Mesenchymal stem cell (in vitro differentiated cells and primary cell): ENCODE measurements around the gene CCN6. TPM values are rescaled to one million over a fixed set of nuclear protein-coding genes. Genes with fewer than 3 reads are reported as not detected.
A peak's percentile ranks its signal among the peaks of the same experiment; 100 is the strongest.

Experiments used
- DNase-seq: peaks from one replicate; pipeline ENCODE4 v3.0.0-alpha.2; 2013
- H2AFZ ChIP-seq: one replicate; pipeline ENCODE4 v1.6.1; 2013; ENCODE audit warnings: low read depth, mild to moderate bottlenecking, control low read depth, inconsistent platforms, low read length, moderate library complexity
- H2AK5ac ChIP-seq: 2 replicates; pipeline ENCODE4 v1.6.1; 2013; ENCODE audit warnings: low read length, moderate library complexity, mild to moderate bottlenecking, inconsistent platforms; ENCODE audit not compliant: severe bottlenecking
- H2BK120ac ChIP-seq: one replicate; pipeline ENCODE4 v1.6.1; 2013; ENCODE audit warnings: low read depth, mild to moderate bottlenecking, inconsistent platforms, low read length, moderate library complexity
- H2BK12ac ChIP-seq, 2 experiments: one replicate each; pipeline ENCODE4 v1.6.1; 2013; ENCODE audit warnings: inconsistent platforms in 2 of 2, low read length in 2 of 2, mild to moderate bottlenecking in 2 of 2, moderate library complexity in 2 of 2, control low read depth in 1 of 2
- H2BK15ac ChIP-seq: one replicate; pipeline ENCODE4 v1.6.1; 2013; ENCODE audit warnings: mild to moderate bottlenecking, low read depth, inconsistent platforms; ENCODE audit not compliant: poor library complexity, severe bottlenecking
- H2BK5ac ChIP-seq: 2 replicates; pipeline ENCODE4 v1.6.1; 2013; ENCODE audit warnings: low read depth, mild to moderate bottlenecking, low read length, control low read depth, inconsistent platforms; ENCODE audit not compliant: poor library complexity, severe bottlenecking
- H3K14ac ChIP-seq, 2 experiments: one replicate each; pipeline ENCODE4 v1.6.1; 2013; ENCODE audit warnings: inconsistent platforms in 2 of 2, low read length in 2 of 2, control low read depth in 1 of 2, mild to moderate bottlenecking in 1 of 2, moderate library complexity in 1 of 2
- H3K18ac ChIP-seq, 2 experiments: one replicate each; pipeline ENCODE4 v1.6.1; 2013; ENCODE audit warnings: inconsistent platforms in 2 of 2, low read length in 2 of 2, control low read depth in 1 of 2, low read depth in 1 of 2, mild to moderate bottlenecking in 1 of 2
- H3K23ac ChIP-seq, 2 experiments: one replicate each; pipeline ENCODE4 v1.6.1; 2013; ENCODE audit warnings: inconsistent platforms in 2 of 2, low read length in 2 of 2, mild to moderate bottlenecking in 2 of 2, moderate library complexity in 2 of 2, control low read depth in 1 of 2
- H3K27ac ChIP-seq: 2 replicates; pipeline ENCODE4 v1.5.1; 2013; ENCODE audit warnings: mild to moderate bottlenecking, moderate library complexity, low read length, control low read depth, inconsistent platforms; ENCODE audit not compliant: poor library complexity, severe bottlenecking
- H3K27me3 ChIP-seq, 2 experiments: 2 replicates each; pipeline versions ENCODE4 v1.6.1 to v1.7.0; 2013; ENCODE audit warnings: low read length in 2 of 2, mild to moderate bottlenecking in 2 of 2, moderate library complexity in 2 of 2, control low read depth in 1 of 2, inconsistent platforms in 1 of 2; ENCODE audit not compliant: control insufficient read depth in 1 of 2, insufficient read depth in 1 of 2
- H3K36me3 ChIP-seq, 2 experiments: 2 replicates each; pipeline versions ENCODE4 v1.6.1 to v1.7.0; 2013; ENCODE audit warnings: low read length in 2 of 2, control low read depth in 1 of 2, inconsistent platforms in 1 of 2, low read depth in 1 of 2, mild to moderate bottlenecking in 1 of 2; ENCODE audit not compliant: insufficient read depth in 2 of 2, control insufficient read depth in 1 of 2
- H3K4ac ChIP-seq, 2 experiments: one replicate each; pipeline ENCODE4 v1.6.1; 2013; ENCODE audit warnings: inconsistent platforms in 2 of 2, low read length in 2 of 2, mild to moderate bottlenecking in 2 of 2, moderate library complexity in 2 of 2, control low read depth in 1 of 2, low read depth in 1 of 2
- H3K4me1 ChIP-seq: 2 replicates; pipeline ENCODE4 v1.6.1; 2013; ENCODE audit warnings: low read depth, low read length, control low read depth; ENCODE audit not compliant: control insufficient read depth, insufficient read depth
- H3K4me2 ChIP-seq: 2 replicates; pipeline ENCODE4 v1.6.1; 2013; ENCODE audit warnings: low read length, mild to moderate bottlenecking, inconsistent platforms; ENCODE audit not compliant: poor library complexity, severe bottlenecking
- H3K4me3 ChIP-seq, 2 experiments: 2 replicates each; pipeline versions ENCODE4 v1.5.1 to v1.7.0; 2013; ENCODE audit warnings: low read length in 2 of 2, mild to moderate bottlenecking in 2 of 2, control low read depth in 1 of 2, low read depth in 1 of 2; ENCODE audit not compliant: insufficient read depth in 1 of 2
- H3K79me1 ChIP-seq: replicated peaks from 2 replicates; pipeline ENCODE4 v1.6.1; 2013; ENCODE audit warnings: mild to moderate bottlenecking, control low read depth, low read length, inconsistent platforms; ENCODE audit not compliant: poor library complexity, severe bottlenecking
- H3K9ac ChIP-seq: 2 replicates; pipeline ENCODE4 v1.7.0; 2013; ENCODE audit warnings: mild to moderate bottlenecking, low read length, moderate library complexity
- H3K9me3 ChIP-seq: 2 replicates; pipeline ENCODE4 v1.7.0; 2013; ENCODE audit warnings: mild to moderate bottlenecking, low read length; ENCODE audit not compliant: control insufficient read depth
- H4K8ac ChIP-seq: one replicate; pipeline ENCODE4 v1.6.1; 2013; ENCODE audit warnings: inconsistent platforms, mild to moderate bottlenecking, low read length, moderate library complexity
- H4K91ac ChIP-seq: one replicate; pipeline ENCODE4 v1.6.1; 2013; ENCODE audit warnings: mild to moderate bottlenecking, low read length, inconsistent platforms
- WGBS: methylation state at CpG from one replicate; pipeline ENCODE4 v1.1.7; 2013; ENCODE audit warnings: mixed read lengths; 5-methylcytosine and 5-hydroxymethylcytosine counted together
- polyA plus RNA-seq, 2 experiments: library from polyadenylated mRNA; stranded (reverse); fragments of 200-250 nt; gene quantifications; one replicate each; pipeline ENCODE4 v1.2.3, GENCODE V29; 2013

CCN6 gene
- not detected for polyA plus RNA-seq (2013, experiment 1 of 2)
- polyA plus RNA-seq (2013, experiment 2 of 2): 0.05 TPM

- Histone ChIP-seq H2AFZ (no peak within 1 kb of the TSS), H3K4ac (no peak within 1 kb of the TSS), H3K4me2 (no peak within 1 kb of the TSS), H4K91ac (no peak within 1 kb of the TSS), H2BK5ac (no peak within 1 kb of the TSS), H2BK120ac (no peak within 1 kb of the TSS), H3K18ac (no peak within 1 kb of the TSS), H2AK5ac (no peak within 1 kb of the TSS), H3K9ac (no peak within 1 kb of the TSS), H3K14ac (no peak within 1 kb of the TSS), H3K36me3 (no peaks in the 10 kb centered on the region), H4K8ac (peak within 1 kb of the TSS; percentile 41), H3K79me1 (no peaks in the 10 kb centered on the region), H3K4me1 (peaks cover 2% of the 10 kb centered on the region), H3K27me3 (peaks cover 0 to 7% of the 10 kb centered on the region in 2 experiments), H3K9me3 (no peaks in the 10 kb centered on the region), H2BK15ac (no peak within 1 kb of the TSS), H3K27ac (no peak within 1 kb of the TSS), H3K23ac (no peak within 1 kb of the TSS), H2BK12ac (peak within 1 kb of the TSS in 1 of 2 experiments; percentile 18), H3K4me3 (no peak within 1 kb of the TSS)
- DNase-seq: no peak
- 92% methylated on average over 12 of the region's 12 CpGs for WGBS
These were observed at the start of gene CCN6 for GRCh38 chr6:112054001-112054400. Gene CCN6, plus strand, starts transcription at chr6:112054104. Its CDS starts 254 bp downstream, at chr6:112054358.

- Histone ChIP-seq H2BK15ac (no peak overlapping the region), H4K91ac (no peak overlapping the region), H3K9ac (peak overlapping the region; percentile 38), H2AFZ (no peak overlapping the region), H3K27me3 (peaks cover 0 to 4% of the 10 kb centered on the region in 2 experiments), H3K9me3 (no peaks in the 10 kb centered on the region), H3K27ac (no peak overlapping the region), H3K4me2 (no peak overlapping the region), H3K23ac (no peak overlapping the region), H4K8ac (no peak overlapping the region), H2BK120ac (no peak overlapping the region), H3K14ac (no peak overlapping the region), H3K36me3 (no peaks in the 10 kb centered on the region), H3K4ac (no peak overlapping the region), H3K4me3 (no peak overlapping the region), H2BK12ac (no peak overlapping the region), H3K79me1 (no peaks in the 10 kb centered on the region), H3K4me1 (peaks cover 1% of the 10 kb centered on the region), H2BK5ac (no peak overlapping the region), H2AK5ac (no peak overlapping the region), H3K18ac (no peak overlapping the region)
- WGBS: 91% methylated on average over 2 of the region's 5 CpGs
- no peak for DNase-seq
These were observed 49.5 kb upstream of the CCN6 start for GRCh38 chr6:112004201-112005012.

- no peak overlapping the region for H3K18ac ChIP-seq
- H3K79me1 ChIP-seq: no peaks in the 10 kb centered on the region
- 78% methylated on average over 1 of the region's 1 CpG for WGBS
- no peak overlapping the region for H3K14ac ChIP-seq
- H2BK12ac ChIP-seq: no peak overlapping the region
- H4K8ac ChIP-seq: no peak overlapping the region
- H3K4me2 ChIP-seq: no peak overlapping the region
- H3K4ac ChIP-seq: no peak overlapping the region
- H2AK5ac ChIP-seq: no peak overlapping the region
- H2BK15ac ChIP-seq: no peak overlapping the region
- no peak overlapping the region for H3K9ac ChIP-seq
- H2BK120ac ChIP-seq: no peak overlapping the region
- H3K27me3 ChIP-seq: peaks cover 0 to 4% of the 10 kb centered on the region in 2 experiments
- H2BK5ac ChIP-seq: no peak overlapping the region
- H4K91ac ChIP-seq: no peak overlapping the region
- H3K23ac ChIP-seq: no peak overlapping the region
- H2AFZ ChIP-seq: no peak overlapping the region
- no peaks in the 10 kb centered on the region for H3K9me3 ChIP-seq
- no peak overlapping the region for H3K4me3 ChIP-seq
- no peaks in the 10 kb centered on the region for H3K36me3 ChIP-seq
- H3K27ac ChIP-seq: no peak overlapping the region
- H3K4me1 ChIP-seq: peaks cover 1% of the 10 kb centered on the region
- no peak for DNase-seq
These were observed 48.9 kb upstream of the CCN6 start for GRCh38 chr6:112005013-112005371.

- peak overlapping the region in 1 of 2 experiments; percentile 41 for H3K14ac ChIP-seq
- peak overlapping the region; percentile 58 for H3K9ac ChIP-seq
- H2BK120ac ChIP-seq: no peak overlapping the region
- peaks cover 1% of the 10 kb centered on the region for H3K4me1 ChIP-seq
- no peaks in the 10 kb centered on the region for H3K36me3 ChIP-seq
- H3K9me3 ChIP-seq: no peaks in the 10 kb centered on the region
- peak overlapping the region in 1 of 2 experiments; percentile 14 for H3K4me3 ChIP-seq
- 0% methylated on average over 2 of the region's 2 CpGs for WGBS
- H3K4ac ChIP-seq: no peak overlapping the region
- no peak overlapping the region for H2AFZ ChIP-seq
- no peak overlapping the region for H2BK15ac ChIP-seq
- H3K79me1 ChIP-seq: no peaks in the 10 kb centered on the region
- DNase-seq: peak; percentile 86
- no peak overlapping the region for H3K27ac ChIP-seq
- H4K91ac ChIP-seq: no peak overlapping the region
- no peak overlapping the region for H3K4me2 ChIP-seq
- no peak overlapping the region for H2AK5ac ChIP-seq
- H4K8ac ChIP-seq: no peak overlapping the region
- peak overlapping the region in 1 of 2 experiments; percentile 80 for H3K18ac ChIP-seq
- no peak overlapping the region for H3K23ac ChIP-seq
- H3K27me3 ChIP-seq: no peaks in the 10 kb centered on the region
- no peak overlapping the region for H2BK12ac ChIP-seq
- H2BK5ac ChIP-seq: no peak overlapping the region
These were observed 46.6 kb upstream of the CCN6 start for GRCh38 chr6:112007254-112007653.
